HG03095 (cell line): ENCODE measurements around the gene KRT222.

Experiments used
- ATAC-seq: cut with Tn5 transposase; IDR thresholded peaks from one replicate; pipeline ENCODE4 v1.9.1; 2021; ENCODE audit warnings: moderate library complexity; ENCODE audit not compliant: unreplicated experiment

The KRT222 gene

DNA sequence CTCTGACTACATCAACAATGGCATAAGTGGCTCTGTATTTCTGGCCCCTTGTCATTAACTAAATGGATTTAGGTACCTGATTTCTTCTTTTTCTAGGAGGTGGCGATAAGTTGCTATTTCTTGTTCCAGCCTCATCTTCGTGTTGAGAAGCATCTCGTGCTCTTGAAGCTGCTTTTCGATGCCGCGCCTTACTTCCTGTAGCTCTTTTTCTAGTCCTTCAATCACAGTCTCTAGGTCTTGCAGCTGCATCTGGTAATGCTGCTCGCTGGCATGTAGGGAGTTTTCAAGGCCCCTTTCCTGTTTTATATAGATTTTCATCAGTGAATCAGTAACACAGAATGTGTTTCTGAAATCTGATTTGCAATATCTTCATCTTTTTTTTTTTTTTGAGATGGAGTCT lies 5.1 kb downstream of the KRT222 start:
- no peak for ATAC-seq

GRCh38 chr17:40658396-40658795 lies 6.6 kb downstream of the KRT222 start:
- ATAC-seq, result no peak

DNA sequence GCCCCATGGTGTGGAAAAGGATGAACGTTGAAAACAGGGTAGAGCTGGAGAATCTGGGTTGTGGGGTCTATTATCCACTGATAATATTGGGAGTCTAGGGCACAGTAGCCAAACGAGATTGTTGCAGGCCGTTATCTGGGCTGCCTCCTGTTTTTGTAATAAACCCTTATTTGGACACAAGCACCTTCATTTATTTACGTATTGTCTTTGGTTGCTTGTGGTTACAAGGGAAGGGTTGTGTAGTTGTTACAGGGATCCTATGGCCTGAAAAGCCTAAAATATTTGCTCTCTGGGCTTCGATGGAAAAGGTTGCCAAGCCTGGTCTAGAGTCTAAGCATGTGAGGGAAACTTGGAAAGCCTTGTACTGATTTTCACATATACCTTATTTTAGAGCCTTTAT lies 13.0 kb downstream of the KRT222 start:
- no peak for ATAC-seq

DNA sequence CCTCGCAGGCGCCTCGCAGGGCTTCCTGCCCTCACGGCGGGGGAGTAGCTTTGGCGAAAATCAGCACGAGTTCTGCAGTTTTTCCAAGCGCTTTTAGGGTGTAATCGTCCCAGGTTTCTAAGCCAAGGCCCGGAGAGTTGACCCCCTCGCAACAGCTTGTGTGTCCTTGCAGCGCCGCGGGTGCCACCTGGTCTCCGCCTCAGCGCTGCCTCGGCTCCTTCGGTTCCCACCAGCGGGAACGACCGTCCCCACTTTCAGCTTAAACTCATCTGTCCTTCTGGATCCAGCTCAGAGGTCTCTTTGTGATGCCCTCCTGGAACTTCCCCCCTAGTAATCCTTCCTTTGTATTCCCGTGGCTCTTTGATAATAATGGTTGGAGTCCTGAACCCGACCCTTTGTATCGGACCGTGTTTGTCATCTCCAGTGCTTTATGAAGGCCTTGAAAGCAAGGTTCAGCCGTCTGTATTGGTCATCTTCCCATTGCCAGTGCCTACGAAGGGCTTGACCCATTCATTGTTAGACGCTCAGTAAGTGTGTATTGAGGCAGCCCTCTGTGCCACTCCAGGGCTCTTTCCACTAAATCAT lies 16.5 kb downstream of the KRT222 start:
- no peak for ATAC-seq

DNA sequence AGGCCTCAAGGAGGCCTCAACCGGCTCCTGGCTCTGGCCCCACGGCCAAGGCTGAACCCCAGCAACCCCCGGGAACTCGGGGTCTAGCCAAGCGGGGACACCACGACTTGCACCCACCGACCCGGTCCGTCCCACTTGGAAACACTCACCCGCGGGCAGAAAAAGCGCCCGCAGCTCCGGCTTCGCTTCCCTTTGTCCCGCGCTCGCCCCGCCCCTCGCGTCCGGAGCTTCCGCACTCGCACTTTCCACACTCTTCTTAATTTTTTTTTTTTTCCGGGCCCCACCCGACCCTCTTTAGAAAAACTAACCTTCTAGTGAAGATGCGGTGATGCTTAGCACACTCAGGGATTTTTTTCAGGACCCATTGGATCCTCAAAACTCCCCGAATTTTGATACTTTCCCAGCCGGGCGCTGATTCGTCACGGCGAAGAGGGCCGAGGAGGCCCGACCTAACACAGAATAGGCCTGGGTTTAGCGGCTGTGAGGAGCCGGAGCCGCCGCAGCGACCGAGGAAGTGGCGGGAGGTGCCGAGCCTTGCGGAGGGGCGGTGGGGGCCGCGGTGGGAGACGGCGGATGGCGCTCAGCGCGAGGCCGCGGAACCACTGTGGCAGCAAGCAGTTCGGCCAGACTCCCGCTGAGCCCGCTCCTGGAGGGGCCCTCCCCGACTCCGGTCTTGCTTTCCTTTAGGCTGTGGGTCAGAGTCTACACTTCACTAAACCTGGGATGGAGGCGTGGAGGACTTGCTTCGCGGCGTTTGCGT lies 17.2 kb downstream of the KRT222 start, which contains the start of gene SMARCE1:
Gene SMARCE1, minus strand, starts transcription at position 195 of the 760 bp plus-strand sequence. CDS start 2,016 bp downstream, outside the sequence.
- no peak for ATAC-seq

- no peak for ATAC-seq
Measured at GRCh38 chr17:40646791-40647623, 18.0 kb downstream of the KRT222 start.

- no peak for ATAC-seq
Measured at GRCh38 chr17:40645943-40646342, 19.0 kb downstream of the KRT222 start.

DNA sequence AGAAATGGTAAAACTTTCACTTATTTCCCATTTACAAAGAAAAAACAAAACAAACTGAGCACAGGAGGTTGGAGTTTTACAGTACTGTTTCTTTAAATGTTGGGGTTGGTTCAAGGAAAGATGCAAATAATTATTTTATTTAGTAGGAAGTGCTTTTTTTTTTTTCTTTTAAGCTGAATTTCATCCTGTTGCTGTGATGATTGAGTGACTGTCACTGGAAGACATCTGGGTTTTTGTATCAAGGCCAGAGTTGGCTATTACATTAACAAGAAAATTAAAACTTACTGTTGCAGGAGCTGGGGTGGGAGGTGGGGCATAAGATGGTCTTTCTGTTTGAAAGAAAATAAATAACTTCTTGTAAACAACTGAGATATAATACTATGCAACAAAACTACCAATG lies 19.7 kb downstream of the KRT222 start:
- ATAC-seq, result no peak

GRCh38 chr17:40637931-40638330 lies 27.0 kb downstream of the KRT222 start:
- no peak for ATAC-seq

- no peak for ATAC-seq
Measured at GRCh38 chr17:40633871-40634270, 31.1 kb downstream of the KRT222 start.

- no peak for ATAC-seq
Measured at GRCh38 chr17:40632216-40632615, 32.8 kb downstream of the KRT222 start.

DNA sequence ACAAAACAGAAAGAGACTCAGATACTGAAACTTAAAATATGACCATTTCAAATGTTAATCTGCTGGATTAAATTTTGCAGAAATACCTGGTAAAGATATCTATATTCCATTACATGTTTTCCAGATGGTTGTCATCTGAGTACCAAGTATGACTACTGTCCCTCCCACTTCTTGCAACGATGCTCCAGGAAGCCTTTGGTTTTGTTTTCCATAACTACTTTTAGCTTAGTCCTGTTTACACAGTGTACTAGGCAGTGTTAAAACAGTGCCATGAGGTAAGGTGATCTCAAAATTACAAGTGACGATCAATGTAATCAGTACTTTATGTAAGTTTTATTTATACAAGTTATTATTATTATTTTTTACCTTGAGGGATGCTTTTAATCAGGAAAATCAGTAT lies 35.1 kb downstream of the KRT222 start:
- ATAC-seq, result no peak

DNA sequence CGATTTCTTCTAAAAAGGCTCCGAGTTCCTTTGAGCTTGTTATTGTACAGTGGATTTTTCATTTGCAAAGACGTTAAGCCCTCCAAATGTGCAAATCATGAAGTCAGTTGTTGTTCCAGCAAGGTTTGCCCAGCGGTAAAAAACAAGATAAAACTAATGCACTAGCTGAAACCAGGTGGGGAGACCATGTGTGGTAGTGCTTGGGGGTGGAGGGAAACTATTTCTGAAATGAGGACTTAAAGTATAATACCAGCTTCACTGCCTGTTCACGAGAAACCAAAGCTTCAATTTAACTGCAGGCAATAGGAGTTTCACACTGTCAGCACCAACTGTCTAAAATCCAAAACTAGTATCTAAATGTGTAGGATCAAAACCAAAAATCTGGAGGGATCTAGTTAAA lies 39.7 kb downstream of the KRT222 start:
- no peak for ATAC-seq

DNA sequence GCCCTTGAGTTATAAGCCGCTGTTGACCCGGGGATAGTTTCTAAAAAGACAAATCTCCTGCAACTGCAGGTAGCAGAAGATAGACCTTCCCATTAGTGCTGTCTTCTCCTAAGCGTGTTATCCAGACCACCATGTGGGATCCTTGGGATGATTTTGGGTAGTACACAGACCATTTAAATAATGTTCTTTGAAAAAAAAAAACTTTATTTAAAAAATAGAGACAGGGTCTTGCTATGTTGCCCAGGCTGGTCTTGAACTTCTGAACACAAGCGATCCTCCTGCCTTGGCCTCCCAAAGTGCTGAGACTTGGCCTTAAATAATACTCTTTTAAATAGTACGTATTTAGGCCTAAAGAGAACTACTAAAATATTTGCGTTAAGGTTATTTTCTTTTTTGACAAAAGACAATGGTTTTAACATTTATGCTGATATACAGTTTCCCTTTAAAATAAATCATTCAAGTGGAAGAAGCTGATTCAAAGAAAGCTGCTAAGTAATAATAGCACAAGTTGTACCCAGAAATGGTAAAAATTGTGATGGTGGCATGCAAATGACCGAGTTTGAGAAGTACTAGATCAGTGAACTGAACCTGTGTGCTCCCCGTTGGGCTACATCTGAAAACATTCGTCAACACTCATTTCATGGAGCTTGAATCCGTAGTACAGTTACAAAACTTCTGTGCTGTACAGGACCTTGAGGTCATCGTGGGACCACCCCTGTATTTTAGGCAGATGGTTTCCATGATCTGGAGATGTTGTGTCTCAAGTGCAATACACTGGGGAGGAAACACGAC lies 41.4 kb downstream of the KRT222 start:
- ATAC-seq, result no peak

DNA sequence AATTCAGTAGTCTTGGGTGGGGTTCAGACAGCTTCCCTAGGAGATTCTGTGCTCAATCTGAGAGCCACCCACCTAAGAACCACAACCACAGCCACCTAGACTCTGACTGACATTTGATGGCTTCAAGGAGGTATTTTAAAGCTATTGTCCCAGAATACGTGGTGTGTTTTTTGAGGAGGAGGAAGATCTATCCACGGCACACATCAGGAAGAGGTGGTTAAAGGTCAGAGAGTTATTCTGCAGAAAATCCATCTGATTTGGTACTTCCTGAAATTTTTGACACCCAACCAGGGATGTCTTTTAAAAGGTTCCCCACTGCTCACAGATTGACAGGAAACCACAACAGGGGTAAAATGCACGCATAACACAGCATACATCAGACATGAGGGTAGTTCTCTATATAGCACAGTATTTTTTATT lies 42.5 kb downstream of the KRT222 start:
- no peak for ATAC-seq

DNA sequence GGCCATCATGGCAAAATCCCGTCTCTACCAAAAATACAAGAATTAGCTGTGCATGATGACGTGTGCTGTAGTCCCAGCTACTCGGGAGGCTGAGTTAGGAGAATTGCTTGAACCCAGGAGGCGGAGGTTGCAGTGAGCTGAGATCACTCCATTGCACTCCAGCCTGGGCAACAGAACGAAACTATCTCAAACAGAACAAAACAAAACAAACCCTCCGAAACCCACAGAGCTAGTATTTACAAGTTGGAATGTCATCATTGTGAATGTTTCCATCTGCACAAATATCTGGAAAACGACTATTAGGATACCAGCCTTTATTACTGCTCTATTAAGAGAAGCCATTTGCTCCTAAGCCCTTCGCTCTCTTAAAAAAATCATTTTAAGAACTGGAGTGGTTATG lies 43.4 kb downstream of the KRT222 start:
- ATAC-seq, result no peak

- no peak for ATAC-seq
Measured at GRCh38 chr17:40621019-40621418, 44.0 kb downstream of the KRT222 start.

- no peak for ATAC-seq
Measured at GRCh38 chr17:40618754-40619625, 46.0 kb downstream of the KRT222 start.

GRCh38 chr17:40617678-40618240 lies 47.2 kb downstream of the KRT222 start:
- ATAC-seq, result no peak

- no peak for ATAC-seq
Measured at GRCh38 chr17:40616592-40616991, 48.4 kb downstream of the KRT222 start.
